K562 (cell line): ENCODE measurements around the gene SLC23A2. TPM values are rescaled to one million over a fixed set of nuclear protein-coding genes. Genes with fewer than 3 reads are reported as not detected.

ENCODE experiments used
- ATAC-seq: fragments of 200-7000 bp; cut with Tn5 transposase; 3 replicates; pipeline ENCODE4 v1.9.1; 2020; ENCODE audit warnings: moderate library complexity
- BruUV-seq: library from RNA; stranded (reverse); fragments of 400-500 nt; replicated peaks from 2 replicates; lab custom pipeline; 2021; lab: Mats Ljungman, UMichigan
- CTCF ChIA-PET: fragments of 300-600 bp; formaldehyde crosslinking; extraction: SDS; loops from one replicate; lab custom pipeline; 2021; ENCODE audit warnings: low intra/inter-chr PET ratio; lab: Yijun Ruan, JAX
- POLR2A ChIA-PET: fragments of 300-600, 350-650 bp; sonication (Branson Sonifier 250); formaldehyde crosslinking; extraction: SDS; loops from one replicate; lab custom pipeline; 2021; ENCODE audit warnings: antibody characterized with exemption, inconsistent platforms; lab: Yijun Ruan, JAX
- DNase-seq, 4 experiments: peaks; one replicate each; pipeline versions ENCODE4 v3.0.0 to v3.0.0-alpha.2; 2011 to 2018; ENCODE audit warnings: low spot score in 3 of 4, mixed read lengths in 3 of 4; ENCODE audit errors: extremely low read depth in 1 of 4
- FAIRE-seq: peaks from 2 replicates; lab custom pipeline; 2011; peaks lifted over from hg19 to GRCh38; lab: Jason Lieb, UNC
- H2AFZ ChIP-seq: 2 replicates; pipeline ENCODE4 v1.6.0; 2011; ENCODE audit warnings: low read depth, low read length, control low read depth, inconsistent platforms
- H3K27ac ChIP-seq: fragments of 200-600 bp; 3 replicates; pipeline ENCODE4 v1.8.0; 2011; ENCODE audit warnings: low read depth, mild to moderate bottlenecking, control low read depth, inconsistent platforms, low read length, moderate library complexity, mixed read lengths; ENCODE audit errors: extremely low read depth
- H3K27me3 ChIP-seq, 2 experiments: fragments of 300-600 bp in 1 of 2; 2 replicates in 1 of 2; 3 replicates in 1 of 2; pipeline versions ENCODE4 v1.6.0 to v1.8.0; 2011; ENCODE audit warnings: inconsistent platforms in 2 of 2, low read length in 2 of 2, mild to moderate bottlenecking in 1 of 2, mixed read lengths in 1 of 2, moderate library complexity in 1 of 2; ENCODE audit not compliant: control insufficient read depth in 2 of 2, insufficient read depth in 2 of 2
- H3K36me3 ChIP-seq: fragments of 300-600 bp; 3 replicates; pipeline ENCODE4 v1.8.0; 2011; ENCODE audit warnings: mild to moderate bottlenecking, low read length, inconsistent platforms; ENCODE audit not compliant: control insufficient read depth, insufficient read depth
- H3K4me1 ChIP-seq, 2 experiments: fragments of 200-600 bp in 1 of 2; replicated peaks in 1 of 2; 2 replicates in 1 of 2; 3 replicates in 1 of 2; pipeline versions ENCODE4 v1.5.1 to v1.8.0; 2011; ENCODE audit warnings: inconsistent platforms in 2 of 2, low read length in 2 of 2, mild to moderate bottlenecking in 1 of 2, mixed read lengths in 1 of 2, moderate library complexity in 1 of 2; ENCODE audit not compliant: control insufficient read depth in 2 of 2, insufficient read depth in 2 of 2
- H3K4me2 ChIP-seq: 2 replicates; pipeline ENCODE4 v1.6.1; 2011; ENCODE audit warnings: low read length, control low read depth, inconsistent platforms, mixed read lengths; ENCODE audit not compliant: insufficient read depth
- H3K4me3 ChIP-seq: fragments of 200-600 bp; sonication (generic), shearing (Covaris generic); 2 replicates; pipeline ENCODE4 v1.5.1; 2016; ENCODE audit warnings: control low read depth, inconsistent platforms
- H3K79me2 ChIP-seq: fragments of 200-600 bp; 3 replicates; pipeline ENCODE4 v1.8.0; 2011; ENCODE audit warnings: low read length, inconsistent platforms; ENCODE audit not compliant: control insufficient read depth, insufficient read depth
- H3K9ac ChIP-seq, 2 experiments: 2 replicates each; pipeline versions ENCODE4 v1.6.0 to v1.6.1; 2011; ENCODE audit warnings: low read depth in 2 of 2, low read length in 2 of 2, control low read depth in 1 of 2, inconsistent platforms in 1 of 2, mild to moderate bottlenecking in 1 of 2, mixed read lengths in 1 of 2; ENCODE audit not compliant: insufficient read depth in 1 of 2
- H3K9me1 ChIP-seq: one replicate; pipeline ENCODE4 v1.6.0; 2011; ENCODE audit warnings: inconsistent platforms, mild to moderate bottlenecking, low read length, moderate library complexity; ENCODE audit not compliant: control insufficient read depth, insufficient read depth
- H3K9me3 ChIP-seq: replicated peaks from 2 replicates; pipeline ENCODE4 v1.5.1; 2011; ENCODE audit warnings: low read depth, low read length, inconsistent platforms; ENCODE audit not compliant: control insufficient read depth, insufficient read depth
- H4K20me1 ChIP-seq: replicated peaks from 2 replicates; pipeline ENCODE4 v1.6.1; 2011; ENCODE audit warnings: low read length, inconsistent platforms, mixed read lengths; ENCODE audit not compliant: control insufficient read depth, insufficient read depth
- DACH1 ChIP-seq: fragments of 450-650 bp; IDR thresholded peaks from 2 replicates; pipeline ENCODE4 v1.6.1; 2018; ENCODE audit not compliant: partially characterized antibody
- MYBL2 ChIP-seq, 2 experiments: fragments of 450-650 bp in 1 of 2; sonication (generic) in 1 of 2; formaldehyde crosslinking in 1 of 2; IDR thresholded peaks; 2 replicates each; pipeline versions ENCODE4 v1.6.1 to v1.8.1; 2017 to 2022; ENCODE audit warnings: borderline replicate concordance in 1 of 2, inconsistent platforms in 1 of 2, low read depth in 1 of 2, mild to moderate bottlenecking in 1 of 2, missing genetic modification reagents in 1 of 2, moderate library complexity in 1 of 2
- PHF20 ChIP-seq: fragments of 450-650 bp; IDR thresholded peaks from 2 replicates; pipeline ENCODE4 v1.6.1; 2018; ENCODE audit not compliant: partially characterized antibody
- SRSF3 ChIP-seq: fragments of 200-400 bp; formaldehyde crosslinking; IDR thresholded peaks from 2 replicates; pipeline ENCODE4 v1.6.1; 2016; ENCODE audit warnings: mild to moderate bottlenecking, low read length, moderate library complexity; ENCODE audit not compliant: insufficient read depth
- ZNF384 ChIP-seq: IDR thresholded peaks from 2 replicates; pipeline ENCODE4 v1.6.1; 2012; ENCODE audit warnings: low read depth, low read length, improper control_type of control experiment
- ZNF740 ChIP-seq, 3 experiments: fragments of 200-800 bp in 1 of 3; sonication (Bioruptor generic) in 1 of 3; sonication (generic) in 1 of 3; formaldehyde crosslinking in 1 of 3; IDR thresholded peaks; 2 replicates each; pipeline versions ENCODE4 v1.6.1 to v1.8.0; 2016 to 2022; ENCODE audit warnings: mild to moderate bottlenecking in 2 of 3, missing compliant biosample characterization in 2 of 3, missing genetic modification characterization in 2 of 3, missing genetic modification reagents in 1 of 3
- WGBS: fragments of 100-300 bp; shearing (Covaris generic); methylation state at CpG from one replicate; pipeline ENCODE4 v1.1.6; 2016; ENCODE audit warnings: low coverage, mixed read lengths; ENCODE audit not compliant: insufficient coverage; ENCODE audit errors: missing lambda C conversion rate; 5-methylcytosine and 5-hydroxymethylcytosine counted together
- in situ Hi-C: fragments of 300-500 bp; cut with MboI; formaldehyde crosslinking; loops from 4 replicates; pipeline ENCODE4 v1.15.0; 2018; ENCODE audit warnings: inconsistent platforms, mixed read lengths
- intact Hi-C: fragments of 100-400 bp; cut with micrococcal nuclease; formaldehyde crosslinking; loops from 2 replicates; pipeline ENCODE4 v1.14.2; 2022
- polyA plus RNA-seq, 8 experiments: library from polyadenylated mRNA; depleted of rRNA in 4 of 8; stranded (reverse) in 5 of 8; unstranded in 3 of 8; fragments of >200 nt; fragmentation: Nextera tagmentation in 2 of 8; fragmentation: Illumina TruSeq in 1 of 8; extraction: Ambion mirVana in 2 of 8; extraction: Trizol in 1 of 8; gene quantifications; 2 replicates each; pipeline versions ENCODE4 v1.2.1 to v1.2.3, GENCODE V29; 2011 to 2014; ENCODE audit warnings: inconsistent platforms in 1 of 8, missing spikeins in 1 of 8
- total RNA-seq, 7 experiments: library from RNA; depleted of rRNA in 6 of 7; stranded (reverse); fragments of >200 nt in 6 of 7; fragmentation: Illumina TruSeq in 2 of 7; extraction: Trizol in 2 of 7; gene quantifications; 2 replicates each; pipeline versions ENCODE4 v1.2.1 to v1.2.3, GENCODE V29; 2011 to 2021; ENCODE audit warnings: low replicate concordance in 1 of 7

SLC23A2 gene
- total and polyA plus RNA-seq, 9 of the 15 experiments (the other 6 are each of a cell fraction or from before 2014, with no cell fraction given) = 0.39 to 6.7 (median 3.2) TPM

GRCh38 chr20:5013682-5014447, 12.6 kb upstream of the SLC23A2 start:
- peaks cover 3 to 9% of the 10 kb centered on the region in 2 experiments; a peak in 2 of 5 replicates for H3K27me3 ChIP-seq
- H3K4me2 ChIP-seq = no peak overlapping the region
- no peak overlapping the region for H3K27ac ChIP-seq
- H4K20me1 ChIP-seq = no peaks in the 10 kb centered on the region
- ChIA-PET CTCF (no interaction called here), POLR2A (no interaction called here)
- H3K9me1 ChIP-seq = no peaks in the 10 kb centered on the region
- no peak overlapping the region for H2AFZ ChIP-seq
- no peaks in the 10 kb centered on the region for H3K79me2 ChIP-seq
- H3K9ac ChIP-seq = no peak overlapping the region
- intact Hi-C loops = no loop called here
- WGBS = 3% methylated on average over 8 of the region's 8 CpGs
- DNase-seq (no peak), ATAC-seq (no peak), FAIRE-seq (no peak)
- TF ChIP-seq PHF20 = no peak
- TF ChIP-seq ZNF740 (CRISPR knock-in tag; IDR thresholded peaks at IDR 0.05) = no peak
- no peak for TF ChIP-seq ZNF740 (tag; IDR thresholded peaks at IDR 0.05)
- TF ChIP-seq DACH1 = no peak
- TF ChIP-seq ZNF384 = no peak
- TF ChIP-seq MYBL2 (IDR thresholded peaks at IDR 0.05; ENCODE audit: low read depth) = no peak
- TF ChIP-seq MYBL2 (CRISPR knock-in tag; IDR thresholded peaks at IDR 0.05; ENCODE audit: borderline replicate concordance) = no peak
- TF ChIP-seq SRSF3 = no peak
- no TSS peak for BruUV-seq
- no peak overlapping the region for H3K4me3 ChIP-seq
- H3K36me3 ChIP-seq = no peaks in the 10 kb centered on the region
- no peaks in the 10 kb centered on the region for H3K9me3 ChIP-seq
- in situ Hi-C loops = no loop called here
- peaks cover 0 to 3% of the 10 kb centered on the region in 2 experiments; a peak in 1 of 5 replicates for H3K4me1 ChIP-seq
